Left ventricle myocardium inferior (tissue), 1 donor: Measurements from ENCODE around the gene TMCC1. TPM values are rescaled to one million over a fixed set of nuclear protein-coding genes. Genes with fewer than 3 reads are reported as not detected.

ENCODE experiments used
- DNase-seq: peaks from one replicate; pipeline ENCODE4 v3.0.0-alpha.2; 2020
- H3K27ac ChIP-seq: fragments of 200-600 bp; replicated peaks from 2 replicates; pipeline ENCODE4 v1.8.0; 2021
- H3K27me3 ChIP-seq: fragments of 200-600 bp; 2 replicates; pipeline ENCODE4 v1.8.0; 2021; ENCODE audit warnings: low read depth
- H3K36me3 ChIP-seq: fragments of 200-600 bp; 2 replicates; pipeline ENCODE4 v1.8.0; 2021
- H3K4me1 ChIP-seq: fragments of 200-600 bp; 2 replicates; pipeline ENCODE4 v1.8.0; 2021
- H3K4me3 ChIP-seq: fragments of 200-600 bp; 2 replicates; pipeline ENCODE4 v1.8.0; 2021; ENCODE audit warnings: mild to moderate bottlenecking, moderate library complexity
- H3K9me3 ChIP-seq: fragments of 200-600 bp; replicated peaks from 2 replicates; pipeline ENCODE4 v1.8.0; 2021
- intact Hi-C: fragments of 100-400 bp; cut with micrococcal nuclease; formaldehyde crosslinking; loops from one replicate; pipeline ENCODE4 v1.11.0; 2022
- total RNA-seq: library from RNA; stranded (reverse); fragmentation: NEBNext Ultra II Directional; extraction: Animal tissue kit (Norgen Biotek cat#: 25700); gene quantifications from one replicate; pipeline ENCODE4 v1.2.1, GENCODE V29; 2021
- TF ChIP-seq, protein P1 (sequence below): fragments of 200-600 bp; IDR thresholded peaks from 2 replicates; pipeline ENCODE4 v1.8.0; 2021; ENCODE audit warnings: antibody characterized with exemption, mild to moderate bottlenecking, borderline replicate concordance
- donor health status: DM: no; HTN: yes; CAD: no; lungs with severe emphysema.

The TMCC1 gene
- total RNA-seq, 1 donor from 2014 or later, result 28.3 TPM

- TF ChIP-seq, protein P1, sequence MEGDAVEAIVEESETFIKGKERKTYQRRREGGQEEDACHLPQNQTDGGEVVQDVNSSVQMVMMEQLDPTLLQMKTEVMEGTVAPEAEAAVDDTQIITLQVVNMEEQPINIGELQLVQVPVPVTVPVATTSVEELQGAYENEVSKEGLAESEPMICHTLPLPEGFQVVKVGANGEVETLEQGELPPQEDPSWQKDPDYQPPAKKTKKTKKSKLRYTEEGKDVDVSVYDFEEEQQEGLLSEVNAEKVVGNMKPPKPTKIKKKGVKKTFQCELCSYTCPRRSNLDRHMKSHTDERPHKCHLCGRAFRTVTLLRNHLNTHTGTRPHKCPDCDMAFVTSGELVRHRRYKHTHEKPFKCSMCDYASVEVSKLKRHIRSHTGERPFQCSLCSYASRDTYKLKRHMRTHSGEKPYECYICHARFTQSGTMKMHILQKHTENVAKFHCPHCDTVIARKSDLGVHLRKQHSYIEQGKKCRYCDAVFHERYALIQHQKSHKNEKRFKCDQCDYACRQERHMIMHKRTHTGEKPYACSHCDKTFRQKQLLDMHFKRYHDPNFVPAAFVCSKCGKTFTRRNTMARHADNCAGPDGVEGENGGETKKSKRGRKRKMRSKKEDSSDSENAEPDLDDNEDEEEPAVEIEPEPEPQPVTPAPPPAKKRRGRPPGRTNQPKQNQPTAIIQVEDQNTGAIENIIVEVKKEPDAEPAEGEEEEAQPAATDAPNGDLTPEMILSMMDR, result peak; percentile 30
- Histone ChIP-seq H3K4me1 (peaks cover 92% of the 10 kb centered on the region), H3K27me3 (peaks cover 16% of the 10 kb centered on the region), H3K4me3 (peak overlapping the region; percentile 82), H3K27ac (peak overlapping the region; percentile 96), H3K36me3 (no peaks in the 10 kb centered on the region), H3K9me3 (no peaks in the 10 kb centered on the region)
- intact Hi-C loops, result loop anchor here (5.0 kb wide), 1 partner anchor 113 kb away; no protein-coding TSS in a partner anchor
- peak; percentile 57 for DNase-seq
Measured at GRCh38 chr3:129605203-129605921, 288.1 kb downstream of the TMCC1 start.

GRCh38 chr3:129604767-129605166 is 288.7 kb downstream of the TMCC1 start:
- Histone ChIP-seq H3K27me3 (peaks cover 16% of the 10 kb centered on the region), H3K4me3 (peak overlapping the region; percentile 82), H3K4me1 (peaks cover 92% of the 10 kb centered on the region), H3K27ac (peak overlapping the region; percentile 96), H3K9me3 (no peaks in the 10 kb centered on the region), H3K36me3 (no peaks in the 10 kb centered on the region)
- intact Hi-C loops, result loop anchor here (5.0 kb wide), 1 partner anchor 112 kb away; no protein-coding TSS in a partner anchor
- TF ChIP-seq, protein P1, result no peak
- no peak for DNase-seq

DNA sequence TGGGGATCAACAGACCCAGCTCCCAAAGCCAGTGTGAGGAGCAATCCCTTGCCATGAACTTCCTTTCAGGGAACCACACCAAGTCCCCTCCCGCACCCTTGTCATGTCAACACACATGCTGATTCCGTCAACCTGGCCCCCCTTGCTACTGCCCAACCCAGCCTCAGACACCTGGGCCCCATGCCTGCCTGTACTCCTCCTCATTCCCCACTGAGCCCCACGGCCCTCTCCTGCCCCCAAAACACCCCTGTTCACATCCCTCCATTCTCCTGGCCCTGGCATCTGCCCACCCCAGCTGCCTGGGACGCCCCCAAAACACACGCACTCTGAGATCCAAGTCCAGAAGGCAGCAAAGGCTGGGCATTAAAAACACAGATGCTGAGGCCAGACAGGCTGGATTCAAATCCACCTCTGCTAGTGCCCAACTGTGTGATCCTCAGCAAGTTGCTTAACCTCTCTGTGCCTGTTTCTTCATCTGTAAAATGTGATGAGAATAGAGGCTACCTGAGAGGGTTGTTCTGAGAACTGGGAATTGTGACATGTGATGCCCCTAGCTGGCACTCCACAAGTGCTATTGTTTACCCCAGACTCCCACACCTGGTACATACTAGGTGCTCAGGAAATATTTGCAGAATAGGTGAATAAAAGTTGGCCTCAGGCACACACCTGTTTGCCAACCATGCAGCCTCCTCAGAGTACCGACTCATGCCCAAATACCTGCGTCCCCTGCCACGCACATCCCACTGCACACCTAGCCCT is 289.3 kb downstream of the TMCC1 start:
- Histone ChIP-seq H3K36me3 (no peaks in the 10 kb centered on the region), H3K9me3 (no peaks in the 10 kb centered on the region), H3K4me3 (peak overlapping the region; percentile 82), H3K4me1 (peaks cover 92% of the 10 kb centered on the region), H3K27me3 (peaks cover 16% of the 10 kb centered on the region), H3K27ac (peak overlapping the region; percentile 96)
- no peak for DNase-seq
- intact Hi-C loops, result no loop called here
- TF ChIP-seq, protein P1, result no peak

GRCh38 chr3:129603561-129603942 is 290.0 kb downstream of the TMCC1 start:
- peaks cover 16% of the 10 kb centered on the region for H3K27me3 ChIP-seq
- peak overlapping the region; percentile 96 for H3K27ac ChIP-seq
- intact Hi-C loops, result no loop called here
- TF ChIP-seq, protein P1, result no peak
- no peaks in the 10 kb centered on the region for H3K9me3 ChIP-seq
- peak overlapping the region; percentile 82 for H3K4me3 ChIP-seq
- peaks cover 92% of the 10 kb centered on the region for H3K4me1 ChIP-seq
- DNase-seq, result no peak
- no peaks in the 10 kb centered on the region for H3K36me3 ChIP-seq

DNA sequence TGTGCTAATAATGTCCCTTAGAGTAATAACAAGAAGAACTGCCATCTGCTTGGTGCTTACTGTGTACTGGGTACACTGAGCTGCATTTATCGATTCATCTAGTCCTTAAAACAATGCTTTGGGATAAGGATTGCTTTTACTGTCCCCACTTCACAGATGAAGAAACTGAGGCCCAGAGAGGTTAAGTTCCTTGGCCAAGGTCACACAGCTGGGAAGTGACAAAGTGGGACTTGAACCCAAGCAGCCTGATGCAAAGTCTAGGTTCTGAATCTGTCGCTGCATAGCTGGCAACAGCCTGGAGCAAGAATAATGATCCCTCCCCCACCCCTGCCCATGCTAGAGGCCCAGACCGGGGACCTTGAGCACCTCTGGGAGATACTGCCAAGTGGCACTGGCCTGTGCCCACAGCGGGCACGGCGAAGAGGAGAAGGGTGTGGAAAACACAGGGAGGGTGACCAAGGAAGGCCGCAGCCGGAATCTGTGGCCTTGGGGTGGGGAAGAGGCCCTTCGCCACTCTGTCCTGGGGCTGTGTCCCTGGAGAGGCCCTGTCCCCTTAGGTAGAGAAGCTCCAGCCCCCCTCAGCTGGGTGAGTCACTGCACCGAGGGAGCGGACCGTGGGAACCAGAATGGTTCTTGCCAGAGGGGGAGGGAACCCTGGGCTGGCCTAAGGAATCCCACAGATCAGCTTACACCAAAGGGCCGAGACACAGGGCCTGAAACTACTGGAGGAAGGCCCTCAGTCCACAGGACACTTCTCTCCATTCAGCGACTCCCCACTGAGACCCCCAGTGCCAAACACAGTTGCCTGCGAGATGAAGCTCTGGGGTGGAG is 290.6 kb downstream of the TMCC1 start:
- TF ChIP-seq, protein P1, result no peak
- intact Hi-C loops, result no loop called here
- H3K27me3 ChIP-seq, result peaks cover 16% of the 10 kb centered on the region
- H3K4me1 ChIP-seq, result peaks cover 92% of the 10 kb centered on the region
- peak; percentile 79 for DNase-seq
- peak overlapping the region; percentile 82 for H3K4me3 ChIP-seq
- no peaks in the 10 kb centered on the region for H3K9me3 ChIP-seq
- H3K27ac ChIP-seq, result peak overlapping the region; percentile 96
- no peaks in the 10 kb centered on the region for H3K36me3 ChIP-seq
